ENCODE measurements around the gene HMG20A.

Gene HMG20A

DNA sequence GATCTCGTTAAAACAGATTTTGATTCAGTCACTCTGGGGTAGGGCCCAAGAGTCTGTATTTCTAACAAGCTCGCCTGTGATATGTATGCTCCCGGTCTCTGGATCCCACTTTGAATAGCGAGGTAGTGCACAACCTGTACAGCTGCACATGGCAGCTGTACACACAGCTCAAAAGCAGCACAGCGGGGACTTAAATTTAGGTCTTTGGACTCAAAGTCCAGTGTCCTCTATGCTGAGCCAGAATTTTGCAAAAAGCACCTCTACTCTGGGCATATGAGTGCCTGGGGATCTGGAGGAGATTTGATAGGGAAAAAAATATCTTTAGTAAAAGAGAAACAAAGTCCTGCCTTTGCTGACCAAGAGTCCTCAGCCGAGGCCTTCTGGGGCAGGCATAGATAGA is 83.1 kb downstream of the HMG20A start:
- DNase-seq, result no peak

DNA sequence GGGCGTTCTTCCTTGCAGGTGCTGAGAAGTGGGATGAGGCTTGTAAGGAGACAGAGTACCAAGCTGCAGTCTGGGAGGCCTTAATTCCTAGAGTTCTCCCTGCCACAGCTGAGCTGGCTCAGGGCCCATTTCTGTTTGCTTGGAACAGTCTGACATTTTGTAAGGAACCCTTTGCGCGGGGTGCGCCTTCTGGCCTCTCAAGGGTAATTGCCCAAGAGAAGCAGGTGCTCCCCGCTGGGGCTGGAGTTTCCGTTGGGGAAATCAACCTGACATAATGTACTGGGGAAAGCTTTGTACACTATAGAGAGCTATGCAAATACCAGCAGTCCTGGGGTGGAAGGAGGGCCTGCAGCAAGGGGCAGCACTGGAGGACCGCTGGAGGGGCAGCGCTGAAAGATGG is 83.6 kb downstream of the HMG20A start:
- DNase-seq, result peak; percentile 82

DNA sequence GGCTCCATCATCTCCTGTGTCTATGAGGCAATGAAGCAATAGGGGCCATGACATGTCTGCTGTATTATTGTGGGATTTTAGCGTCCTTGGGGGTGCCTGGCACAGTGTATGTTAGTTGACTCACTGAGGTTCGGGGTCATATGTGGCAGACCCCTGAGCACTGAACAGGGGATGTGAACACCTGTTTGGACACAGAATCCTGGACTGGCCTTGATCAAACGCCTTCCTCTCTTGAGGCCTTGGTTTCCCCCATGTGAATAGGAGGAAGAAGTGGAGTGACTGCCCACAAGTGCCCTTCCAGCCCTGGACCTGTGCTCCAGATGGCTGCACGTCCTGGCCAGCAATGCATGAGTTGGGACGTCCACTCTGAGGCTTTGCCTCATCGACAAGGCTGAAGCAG is 84.2 kb downstream of the HMG20A start:
- DNase-seq, result no peak

DNA sequence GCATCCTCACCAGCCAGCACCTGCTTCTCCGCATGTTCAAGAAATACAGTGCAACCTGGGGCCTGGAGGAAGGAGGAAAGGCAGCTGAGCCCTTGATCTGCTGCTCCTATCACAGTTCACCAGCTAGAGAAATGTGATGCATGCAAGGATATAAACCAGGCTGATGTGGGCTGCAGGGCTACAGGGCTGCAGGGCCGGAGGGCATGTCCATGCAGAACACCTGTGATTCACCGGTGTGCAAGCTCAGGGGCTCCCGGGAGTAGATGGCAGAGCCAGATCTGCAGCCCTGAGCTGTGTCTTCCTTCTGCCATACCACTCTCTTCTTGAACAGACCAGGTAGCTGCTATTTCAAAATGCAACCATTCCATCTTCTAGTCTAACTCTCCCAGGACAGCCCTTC is 84.9 kb downstream of the HMG20A start:
- DNase-seq, result no peak

DNA sequence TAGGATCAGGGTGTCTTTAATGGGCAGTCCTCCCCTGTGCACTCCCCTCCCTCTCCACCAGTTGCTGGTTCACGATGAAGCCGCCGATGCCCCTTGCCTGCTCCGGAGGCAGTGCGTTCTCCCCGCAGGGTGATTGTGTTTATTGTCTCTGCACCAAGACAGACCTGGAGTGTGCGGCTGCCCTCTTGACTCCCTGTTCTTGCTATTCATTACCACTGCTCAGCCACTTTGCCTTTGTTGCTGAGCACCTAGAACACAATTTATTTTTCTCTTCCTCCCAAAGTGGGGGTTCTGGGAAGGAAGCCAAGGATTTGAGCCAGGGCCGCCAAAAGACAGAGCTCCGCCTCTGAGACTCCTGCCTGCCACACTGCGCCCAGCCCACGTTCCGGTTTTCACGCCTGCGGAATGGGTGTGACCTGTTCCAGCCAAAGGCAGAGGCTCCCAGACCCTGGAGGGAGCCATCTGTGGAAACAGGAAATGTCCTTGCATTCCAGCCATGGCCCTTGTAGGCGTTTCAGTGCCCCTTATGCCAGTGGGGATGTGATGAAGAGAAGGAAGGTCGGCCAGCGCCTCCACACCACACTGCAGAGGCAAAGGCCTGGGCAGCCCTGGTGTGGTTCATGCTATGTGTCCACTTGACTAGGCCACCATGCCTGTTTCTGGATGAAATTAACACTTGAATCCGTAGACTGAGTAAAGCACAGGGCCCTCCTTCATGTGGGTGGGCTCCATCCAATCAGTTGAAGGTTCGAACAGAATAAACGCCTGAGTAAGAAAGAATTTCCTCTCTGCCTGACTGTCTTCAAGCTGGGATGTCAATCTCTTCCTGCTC is 85.8 kb downstream of the HMG20A start:
- DNase-seq, result no peak

DNA sequence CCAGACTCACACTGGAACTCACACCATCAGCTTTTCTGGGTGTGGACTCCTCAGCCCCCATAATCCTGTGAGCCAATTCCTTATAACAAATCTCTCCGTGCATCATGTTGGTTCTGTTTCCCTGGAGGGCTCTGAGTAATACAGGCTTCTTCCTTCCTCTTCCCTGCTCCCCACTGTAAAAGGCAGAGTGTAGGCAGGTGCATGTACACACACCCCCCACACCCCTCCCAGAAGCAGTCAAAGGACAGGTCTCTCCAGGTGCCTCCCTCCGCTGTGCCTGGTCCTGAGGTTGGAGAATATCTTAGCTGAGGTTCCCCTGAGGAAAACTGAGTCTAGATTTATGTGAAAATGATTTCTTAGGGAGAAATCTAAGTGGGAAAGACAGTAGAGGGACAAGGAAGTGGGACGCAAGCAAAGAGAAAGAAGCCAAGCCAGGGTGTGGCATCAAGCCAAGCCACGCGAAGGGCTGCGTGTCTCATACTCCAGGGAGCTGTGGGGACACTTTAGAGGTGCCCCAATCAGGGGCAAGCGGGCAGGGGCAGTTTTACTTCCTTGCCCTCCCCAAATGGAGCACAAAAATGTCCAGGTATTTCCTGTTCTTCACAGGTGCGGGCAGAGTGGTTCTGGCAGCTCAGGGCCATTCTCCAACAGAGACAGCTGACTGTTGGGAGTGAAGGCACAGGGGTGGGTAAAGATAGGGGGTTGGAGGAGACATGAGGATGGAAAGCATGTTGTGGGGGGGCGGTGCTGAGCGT is 86.6 kb downstream of the HMG20A start:
- no peak for DNase-seq

DNA sequence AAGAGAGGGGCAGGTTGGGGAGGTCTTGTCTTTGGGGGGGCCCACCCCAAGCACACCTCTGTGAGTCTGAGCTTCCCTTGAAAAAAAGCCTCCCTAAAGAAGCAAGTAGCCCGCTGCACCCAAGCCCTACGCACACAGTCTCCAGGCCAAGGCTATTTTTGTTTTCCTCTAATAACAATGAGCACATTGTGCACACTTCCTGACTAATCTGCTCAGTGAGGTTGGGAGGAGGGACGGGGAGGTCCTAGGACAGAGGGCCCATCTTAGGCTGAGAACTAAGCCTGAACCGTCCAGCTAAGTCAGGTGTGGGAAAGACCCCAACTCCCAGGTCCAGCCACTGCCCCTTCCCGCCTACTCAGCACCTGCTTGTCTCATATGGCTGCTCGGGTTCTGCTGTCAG is 87.2 kb downstream of the HMG20A start:
- no peak for DNase-seq

DNA sequence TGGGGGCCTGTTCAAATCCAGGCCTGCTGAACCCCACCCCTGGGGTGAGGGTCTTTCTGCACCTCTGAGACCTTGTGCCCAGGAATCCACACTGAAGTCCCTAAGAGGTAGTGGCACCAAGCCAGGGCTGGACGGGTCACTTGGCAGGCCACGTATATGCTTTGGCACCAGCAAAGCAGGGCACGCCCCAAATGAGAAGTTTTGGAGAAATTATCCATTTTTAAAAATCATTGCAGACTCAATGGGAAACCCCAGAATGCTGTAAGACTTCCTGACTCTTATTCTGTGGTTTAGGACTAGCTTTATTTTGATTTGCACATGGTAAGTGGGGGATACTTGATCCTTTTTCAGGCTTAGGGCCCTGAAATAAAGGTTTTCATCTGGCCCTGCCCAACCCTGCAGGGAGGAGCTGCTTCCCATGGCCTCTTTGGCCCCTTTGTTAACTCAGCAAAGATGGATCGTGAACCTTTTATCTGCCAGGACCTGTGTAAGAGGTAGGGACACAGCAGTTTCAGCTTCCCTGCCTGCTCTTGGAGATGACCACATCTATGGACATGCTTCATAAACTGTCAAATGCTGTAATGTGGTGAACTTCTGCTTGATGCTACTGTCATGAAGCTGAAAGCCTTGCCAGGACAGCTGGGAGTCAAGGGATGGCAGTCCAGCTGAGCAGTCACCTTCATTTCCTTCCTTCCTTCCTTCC is 88.0 kb downstream of the HMG20A start:
- no peak for DNase-seq

DNA sequence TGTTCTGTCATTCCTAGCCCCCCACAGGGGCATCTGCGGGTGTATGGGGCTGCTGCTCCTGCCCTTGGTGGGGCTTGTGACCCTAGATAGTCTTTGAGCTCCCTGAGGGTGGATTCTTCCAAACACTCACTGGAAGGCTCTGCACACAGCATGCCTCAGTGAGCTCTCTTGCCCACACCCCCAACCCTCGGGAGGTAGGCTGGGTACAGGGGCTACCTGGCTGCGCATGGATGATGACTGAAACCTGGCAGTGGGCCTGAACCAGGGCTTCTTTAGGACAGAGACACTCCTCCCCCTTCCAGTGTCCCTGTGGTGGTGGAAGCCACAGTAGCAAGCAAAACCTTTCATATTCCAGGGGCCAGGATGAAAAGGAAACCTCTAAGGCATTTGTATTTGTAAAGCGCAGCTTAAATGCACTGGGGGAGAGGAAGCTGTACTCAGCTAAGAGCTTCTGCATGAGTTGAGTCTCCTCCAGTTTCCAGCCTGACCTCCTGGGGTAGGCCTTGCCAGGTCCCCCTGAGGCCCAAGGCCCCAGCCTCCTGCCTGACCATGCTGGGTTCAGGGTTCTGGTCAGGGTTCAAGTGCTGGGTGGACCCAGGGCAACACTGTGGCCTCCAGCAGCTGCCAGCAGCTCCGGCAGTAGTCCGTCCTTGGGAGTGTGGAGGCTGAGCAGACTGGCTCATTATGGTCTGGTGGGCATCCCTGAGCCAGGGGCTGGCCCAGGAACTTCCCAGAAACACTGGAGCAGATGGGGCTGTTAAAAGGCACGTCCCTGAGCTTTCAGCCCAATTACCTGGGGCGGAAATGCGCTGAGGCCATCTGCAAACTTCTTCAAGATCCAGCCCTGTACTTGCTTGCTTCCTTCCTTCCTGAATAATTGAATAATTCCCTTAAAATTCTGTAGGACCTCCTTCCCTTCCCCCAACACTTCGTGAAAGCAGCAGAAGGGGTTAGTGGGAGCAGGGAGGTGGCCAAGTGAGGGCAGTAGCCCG is 89.7 kb downstream of the HMG20A start:
- no peak for DNase-seq

DNA sequence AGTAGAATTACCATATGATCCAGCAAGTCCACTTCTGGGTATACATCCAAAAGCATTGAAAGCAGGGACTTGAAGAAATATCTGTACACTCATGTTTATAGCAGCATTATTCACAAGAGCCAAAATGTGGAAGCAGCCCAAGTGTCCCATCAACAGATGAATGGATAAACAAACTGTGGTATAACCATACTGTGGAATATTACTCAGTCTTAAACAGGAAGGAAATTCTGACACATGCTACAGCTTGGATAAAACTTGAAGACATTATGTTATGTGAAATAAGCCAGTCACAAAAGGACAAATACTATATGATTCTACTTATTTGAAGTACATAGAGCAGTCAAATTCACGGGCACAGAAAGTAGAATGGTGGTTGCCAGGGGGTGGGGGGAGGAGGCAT is 91.2 kb downstream of the HMG20A start:
- DNase-seq, result no peak

DNA sequence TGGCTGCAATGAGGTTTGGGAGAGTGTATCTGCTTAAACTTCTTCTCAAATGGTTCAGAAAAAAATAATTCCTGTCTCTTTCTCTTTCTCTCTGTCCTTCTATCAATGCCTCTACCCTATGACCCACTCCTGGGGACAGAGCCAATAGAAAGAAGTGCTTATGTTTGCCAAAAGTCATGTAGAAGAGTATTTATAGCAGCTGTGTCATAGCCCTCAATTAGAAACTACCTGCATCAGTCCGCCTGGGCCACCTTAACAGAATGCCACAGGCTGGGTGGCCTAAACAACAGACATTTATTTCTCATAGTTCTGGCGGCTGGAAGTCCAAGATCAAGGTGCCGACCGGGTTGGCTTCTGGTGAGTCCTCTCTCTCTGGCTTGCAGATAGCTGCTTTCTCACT is 92.5 kb downstream of the HMG20A start:
- no peak for DNase-seq

DNA sequence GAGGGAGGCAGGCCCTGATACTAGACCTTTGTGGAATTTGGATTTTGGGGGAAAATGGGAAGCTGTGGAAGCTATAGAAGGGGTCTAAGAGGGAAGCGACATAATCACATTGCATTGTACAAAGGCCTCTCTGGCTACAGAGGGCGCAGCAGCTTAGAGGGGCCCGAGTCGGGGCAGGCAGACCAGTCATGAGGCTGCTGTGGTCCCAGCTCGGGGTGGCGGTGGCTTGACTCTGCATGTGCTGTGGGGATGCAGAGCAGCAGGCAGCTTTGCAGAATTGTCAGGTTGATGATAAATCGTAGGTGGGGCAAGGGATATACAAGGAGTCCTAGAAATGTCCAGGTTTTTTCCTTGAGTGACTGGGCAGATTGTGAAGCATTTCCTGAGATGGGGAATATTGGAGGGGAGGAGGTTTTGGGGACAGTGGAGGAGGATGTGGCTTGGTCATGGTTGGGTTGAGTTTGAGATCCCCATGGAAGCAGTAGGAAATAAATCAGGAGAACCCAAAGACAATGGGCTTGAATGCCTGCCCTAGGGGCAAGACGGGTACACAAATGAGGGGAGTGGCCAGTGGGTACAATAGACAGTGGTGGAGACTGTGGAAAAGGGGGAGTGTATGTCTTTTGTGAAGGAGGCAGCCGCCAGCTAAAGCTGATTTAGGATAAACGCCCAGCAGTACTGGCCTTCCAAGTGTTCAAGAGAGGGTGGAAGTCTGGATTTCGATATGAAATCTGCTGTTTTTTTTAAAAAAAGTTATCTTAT is 94.1 kb downstream of the HMG20A start:
- DNase-seq, result no peak

DNA sequence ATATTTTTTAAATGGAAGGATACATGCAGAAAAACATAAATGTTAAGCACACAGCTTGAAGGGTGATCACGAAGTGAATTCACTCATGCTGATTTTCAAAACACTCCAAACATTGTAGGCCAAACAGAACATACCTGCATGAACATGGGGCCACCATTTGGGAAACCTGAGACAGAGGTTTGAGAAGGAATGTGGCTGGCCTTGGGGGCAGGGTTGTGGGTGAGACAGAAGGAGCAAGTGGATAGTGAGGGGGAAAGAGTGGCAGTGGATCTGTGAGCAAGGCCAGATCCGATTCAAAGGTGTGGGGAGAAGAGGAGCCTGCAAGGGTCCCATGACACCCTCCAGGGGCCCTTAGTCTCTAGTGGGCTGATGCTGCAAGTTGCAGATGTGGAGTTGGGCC is 94.9 kb downstream of the HMG20A start:
- no peak for DNase-seq

DNA sequence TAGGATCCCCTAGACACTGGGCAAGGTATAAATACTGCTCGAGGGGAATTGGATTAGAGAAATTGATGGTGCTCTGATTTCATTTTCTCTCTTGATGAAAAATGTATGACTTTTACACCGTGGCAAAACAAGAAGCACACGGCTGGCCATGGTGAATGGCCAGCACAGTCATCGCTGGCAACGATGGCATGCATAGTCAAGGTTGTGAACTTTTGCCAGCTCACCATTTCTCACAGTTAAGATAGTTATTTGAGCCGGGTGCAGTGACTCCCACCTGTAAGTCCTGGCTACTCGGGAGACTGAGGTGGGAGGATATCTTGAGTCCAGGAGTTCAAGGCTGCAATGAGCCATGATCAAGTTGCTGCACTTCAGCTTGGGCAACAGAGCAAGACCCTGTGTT is 95.4 kb downstream of the HMG20A start:
- no peak for DNase-seq

DNA sequence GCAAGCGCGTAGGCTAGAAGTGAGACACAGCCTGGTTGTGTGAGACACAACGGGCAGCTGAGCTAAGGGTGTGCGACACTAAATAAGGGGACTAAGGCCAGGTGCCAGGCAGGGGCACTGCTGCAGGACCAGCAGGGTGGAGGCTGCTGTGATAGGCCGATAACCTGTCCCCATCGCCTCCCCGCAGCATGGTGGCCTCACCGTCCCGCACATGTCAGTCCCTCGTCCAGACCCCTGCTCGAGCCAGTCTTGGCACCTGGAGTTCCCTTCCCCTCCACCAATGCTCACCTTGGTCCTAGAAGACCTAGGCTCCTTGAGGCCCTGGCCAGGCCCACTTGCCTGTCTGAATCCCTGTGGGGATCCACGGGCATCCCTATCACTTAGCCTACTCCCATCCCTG is 96.1 kb downstream of the HMG20A start:
- DNase-seq, result no peak

DNA sequence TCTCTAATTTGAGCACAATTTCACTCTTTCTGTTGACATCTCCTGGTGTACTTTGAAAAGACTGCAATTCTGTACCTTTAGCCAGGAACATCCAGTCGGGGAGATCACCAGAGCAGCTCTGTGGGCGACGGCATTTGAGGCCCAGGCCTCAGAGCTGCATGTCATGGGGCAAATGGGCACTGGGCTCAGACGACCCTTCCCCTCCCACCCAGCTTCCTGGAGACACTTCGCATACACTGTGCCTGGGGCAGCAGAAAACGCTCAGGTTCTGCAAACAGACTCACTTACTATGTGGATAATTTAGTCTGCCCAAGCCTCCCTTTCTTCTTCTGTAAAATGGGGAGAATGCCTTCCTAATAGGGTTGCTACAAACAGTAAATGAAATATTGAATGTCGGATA is 96.9 kb downstream of the HMG20A start:
- no peak for DNase-seq

DNA sequence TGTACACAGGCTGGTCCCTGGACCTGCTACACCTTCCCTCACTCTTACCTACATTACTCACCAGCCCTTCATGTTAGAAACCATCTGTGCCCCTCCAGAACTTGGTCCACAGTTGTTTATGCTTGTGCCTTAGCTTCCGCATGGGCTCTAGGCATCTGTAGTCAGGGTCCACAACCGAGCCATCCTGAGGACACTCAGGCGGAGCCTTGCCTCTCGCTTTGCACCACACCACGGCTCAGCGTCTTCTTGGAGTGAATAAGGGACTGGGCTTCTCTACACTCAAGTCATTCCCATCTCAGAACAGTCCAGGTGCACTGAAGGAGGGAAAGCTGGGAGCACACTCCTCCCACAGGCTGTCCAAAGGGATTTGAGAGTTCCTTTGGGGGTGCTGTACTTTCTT is 97.8 kb downstream of the HMG20A start:
- no peak for DNase-seq

DNA sequence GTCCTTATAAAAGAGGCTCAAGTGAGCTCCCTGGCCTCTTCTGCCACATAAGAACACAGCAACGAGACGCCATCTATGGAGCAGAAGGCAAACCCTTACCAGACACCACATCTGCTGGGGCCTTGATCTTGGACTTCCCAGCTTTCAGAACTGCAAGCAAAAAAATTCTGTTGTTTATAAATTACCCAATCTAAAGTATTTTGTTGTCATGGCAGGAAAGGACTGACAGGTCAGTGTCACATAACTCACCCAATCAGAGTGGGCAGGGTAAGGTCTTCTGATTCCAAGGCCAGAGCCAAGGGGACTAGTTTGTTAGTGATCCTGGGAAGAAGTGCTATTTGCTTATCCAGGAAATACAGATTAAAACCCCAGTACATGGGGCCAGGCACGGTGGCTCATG is 98.9 kb downstream of the HMG20A start:
- no peak for DNase-seq

DNA sequence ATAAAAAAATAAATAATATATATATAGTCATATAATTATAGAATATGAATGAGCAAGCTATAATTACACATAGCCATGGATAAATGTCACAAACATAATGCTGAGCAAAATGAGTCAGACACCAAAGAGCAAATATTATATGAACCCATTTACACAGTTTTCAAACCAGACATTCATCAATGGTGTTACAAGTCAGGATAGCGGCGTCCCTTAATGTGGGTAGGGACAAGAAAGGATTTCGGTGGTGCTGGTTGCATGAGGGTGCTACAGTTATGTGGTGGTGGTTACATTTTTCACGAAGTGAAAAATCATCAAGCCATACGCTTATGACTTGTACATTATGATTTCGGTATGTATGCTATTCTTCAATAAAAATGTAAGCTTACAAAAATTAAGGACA is 100.5 kb downstream of the HMG20A start:
- no peak for DNase-seq

DNA sequence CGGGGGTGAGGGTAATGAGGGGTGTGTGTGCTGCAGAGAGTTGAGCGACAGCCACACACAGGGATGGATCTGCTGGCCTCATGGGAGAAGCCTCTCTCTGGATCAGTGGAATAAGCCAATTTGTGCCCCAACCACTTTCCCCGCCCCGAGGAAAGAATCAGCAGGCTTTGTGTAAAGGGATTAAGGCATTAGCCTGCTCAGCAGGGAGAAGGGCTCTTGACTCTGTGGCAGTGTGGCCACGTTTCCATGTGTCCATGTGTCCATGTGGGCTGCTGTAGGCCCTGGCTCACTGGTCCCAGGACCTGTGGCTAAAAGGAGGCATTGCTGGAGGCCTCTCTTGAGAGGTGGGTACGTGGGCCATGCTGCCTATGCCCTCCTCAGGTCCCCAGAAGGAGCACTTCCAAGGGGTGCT is 104.7 kb downstream of the HMG20A start:
- no peak for DNase-seq

DNA sequence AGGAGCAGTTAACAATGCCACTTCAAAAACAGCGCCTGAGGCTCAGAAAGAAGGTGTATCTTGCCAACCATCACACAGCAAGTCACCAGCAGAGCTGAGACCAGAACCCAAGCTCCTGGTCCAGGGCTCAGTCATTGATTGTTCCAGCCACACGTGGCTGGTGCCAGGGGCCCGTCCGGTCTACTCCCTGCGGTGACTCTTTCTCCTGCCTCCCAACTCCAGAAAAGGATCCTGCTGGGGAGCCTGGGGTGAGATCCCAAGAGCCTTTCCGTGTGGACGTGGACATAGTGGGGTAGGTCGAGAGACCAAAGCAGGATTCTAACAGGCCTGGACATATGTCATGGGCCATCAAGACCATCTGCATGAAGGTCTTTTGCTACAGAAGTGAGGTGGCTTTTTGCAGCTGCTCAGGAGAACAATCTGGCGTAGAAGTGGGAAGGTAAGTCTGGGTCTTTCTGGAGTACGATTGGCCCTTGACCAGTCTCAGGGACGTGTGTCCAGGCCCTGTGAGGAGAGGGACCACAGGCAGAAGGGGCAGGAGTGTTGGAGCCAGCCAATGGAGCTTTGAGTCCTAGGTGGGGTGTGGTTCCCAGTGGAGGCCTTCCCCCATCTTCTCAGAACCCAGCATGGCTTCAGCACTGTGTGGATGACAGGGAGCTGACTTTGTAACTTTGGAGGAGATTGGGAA is 105.4 kb downstream of the HMG20A start:
- DNase-seq, result no peak

Data from NCI-H1417 treated with DMSO at 0.1 percent for 48 hours (cell line).